K562 (cell line): ENCODE results near the gene ZNF358. TPM values are rescaled to one million over a fixed set of nuclear protein-coding genes. Genes with fewer than 3 reads are reported as not detected.

Experiments used
- CC2D1A ChIP-seq: fragments of 450-650 bp; IDR thresholded peaks from 2 replicates; pipeline ENCODE4 v1.6.1; 2017; ENCODE audit warnings: mild to moderate bottlenecking
- CHCHD3 ChIP-seq: fragments of 250-450 bp; sonication (Bioruptor Pico); IDR thresholded peaks from 2 replicates; pipeline ENCODE4 v2.1.2; 2022; ENCODE audit warnings: mild to moderate bottlenecking
- CHD2 ChIP-seq: IDR thresholded peaks from 2 replicates; pipeline ENCODE4 v1.6.1; 2011; ENCODE audit warnings: low read depth, low read length
- DPF2 ChIP-seq: fragments of 450-650 bp; IDR thresholded peaks from 2 replicates; pipeline ENCODE4 v1.6.1; 2016
- ETS2 ChIP-seq: IDR thresholded peaks from 2 replicates; pipeline ENCODE4 v1.6.1; 2016; ENCODE audit warnings: borderline replicate concordance, missing genetic modification characterization, mild to moderate bottlenecking, moderate library complexity, missing compliant biosample characterization; ENCODE audit not compliant: poor library complexity, severe bottlenecking
- GABPA ChIP-seq: fragments of 200-800 bp; sonication (Bioruptor generic); conservative IDR thresholded peaks from 2 replicates; pipeline ENCODE4 v1.6.1; 2016; ENCODE audit warnings: low read depth, missing genetic modification characterization, missing compliant biosample characterization
- HBP1 ChIP-seq: fragments of 450-650 bp; formaldehyde crosslinking; IDR thresholded peaks from 2 replicates; pipeline ENCODE4 v1.4.0; 2022; ENCODE audit warnings: missing genetic modification characterization
- HDGF ChIP-seq: fragments of 450-650 bp; IDR thresholded peaks from 2 replicates; pipeline ENCODE4 v1.6.1; 2016
- NONO ChIP-seq, 2 experiments: fragments of 200-400 bp in 1 of 2; fragments of 450-650 bp in 1 of 2; formaldehyde crosslinking in 1 of 2; IDR thresholded peaks; 2 replicates each; pipeline ENCODE4 v1.6.1; 2017; ENCODE audit warnings: low read depth in 2 of 2, mild to moderate bottlenecking in 2 of 2, moderate library complexity in 2 of 2, low read length in 1 of 2
- NR2C1 ChIP-seq, 2 experiments: fragments of 450-650 bp; IDR thresholded peaks; 2 replicates each; pipeline ENCODE4 v1.6.1; 2017; ENCODE audit warnings: mild to moderate bottlenecking in 2 of 2, antibody characterized with exemption in 1 of 2, inconsistent platforms in 1 of 2, missing compliant biosample characterization in 1 of 2, missing genetic modification characterization in 1 of 2
- SMARCE1 ChIP-seq: fragments of 450-650 bp; IDR thresholded peaks from 2 replicates; pipeline ENCODE4 v1.7.1; 2016; ENCODE audit warnings: mild to moderate bottlenecking
- SP2 ChIP-seq: IDR thresholded peaks from 2 replicates; pipeline ENCODE4 v1.6.1; 2011; ENCODE audit warnings: mild to moderate bottlenecking, low read depth, low read length, moderate library complexity; ENCODE audit not compliant: poor library complexity, severe bottlenecking; ENCODE audit errors: extremely low read depth
- XRCC5 ChIP-seq: fragments of 200-400 bp; formaldehyde crosslinking; IDR thresholded peaks from 2 replicates; pipeline ENCODE4 v1.6.1; 2017; ENCODE audit warnings: low read depth, mild to moderate bottlenecking, low read length
- ZFP36 ChIP-seq: fragments of 150-350 bp; IDR thresholded peaks from 2 replicates; pipeline ENCODE4 v1.6.1; 2018; ENCODE audit warnings: low read length, low read depth; ENCODE audit not compliant: partially characterized antibody
- ZFP91 ChIP-seq: sonication (generic); formaldehyde crosslinking; IDR thresholded peaks from 2 replicates; pipeline ENCODE4 v1.8.0; 2022; ENCODE audit warnings: mild to moderate bottlenecking, missing genetic modification reagents
- polyA plus RNA-seq, 8 experiments: library from polyadenylated mRNA; depleted of rRNA in 4 of 8; stranded (reverse) in 5 of 8; unstranded in 3 of 8; fragments of >200 nt; fragmentation: Nextera tagmentation in 2 of 8; fragmentation: Illumina TruSeq in 1 of 8; extraction: Ambion mirVana in 2 of 8; extraction: Trizol in 1 of 8; gene quantifications; 2 replicates each; pipeline versions ENCODE4 v1.2.1 to v1.2.3, GENCODE V29; 2011 to 2014; ENCODE audit warnings: inconsistent platforms in 1 of 8, missing spikeins in 1 of 8
- total RNA-seq, 7 experiments: library from RNA; depleted of rRNA in 6 of 7; stranded (reverse); fragments of >200 nt in 6 of 7; fragmentation: Illumina TruSeq in 2 of 7; extraction: Trizol in 2 of 7; gene quantifications; 2 replicates each; pipeline versions ENCODE4 v1.2.1 to v1.2.3, GENCODE V29; 2011 to 2021; ENCODE audit warnings: low replicate concordance in 1 of 7
- TF ChIP-seq, protein P1 (sequence below): fragments of 450-650 bp; IDR thresholded peaks from 2 replicates; pipeline ENCODE4 v1.6.1; 2016; ENCODE audit warnings: antibody characterized with exemption
- TF ChIP-seq, protein P2 (sequence below): sonication (generic); formaldehyde crosslinking; IDR thresholded peaks from 2 replicates; pipeline ENCODE4 v1.8.0; 2023; ENCODE audit warnings: missing genetic modification reagents, mild to moderate bottlenecking, borderline replicate concordance

ZNF358 gene
- total and polyA plus RNA-seq, 9 of the 15 experiments (the other 6 are each of a cell fraction or from before 2014, with no cell fraction given), result 0.04 to 17.2 (median 4.9) TPM

DNA sequence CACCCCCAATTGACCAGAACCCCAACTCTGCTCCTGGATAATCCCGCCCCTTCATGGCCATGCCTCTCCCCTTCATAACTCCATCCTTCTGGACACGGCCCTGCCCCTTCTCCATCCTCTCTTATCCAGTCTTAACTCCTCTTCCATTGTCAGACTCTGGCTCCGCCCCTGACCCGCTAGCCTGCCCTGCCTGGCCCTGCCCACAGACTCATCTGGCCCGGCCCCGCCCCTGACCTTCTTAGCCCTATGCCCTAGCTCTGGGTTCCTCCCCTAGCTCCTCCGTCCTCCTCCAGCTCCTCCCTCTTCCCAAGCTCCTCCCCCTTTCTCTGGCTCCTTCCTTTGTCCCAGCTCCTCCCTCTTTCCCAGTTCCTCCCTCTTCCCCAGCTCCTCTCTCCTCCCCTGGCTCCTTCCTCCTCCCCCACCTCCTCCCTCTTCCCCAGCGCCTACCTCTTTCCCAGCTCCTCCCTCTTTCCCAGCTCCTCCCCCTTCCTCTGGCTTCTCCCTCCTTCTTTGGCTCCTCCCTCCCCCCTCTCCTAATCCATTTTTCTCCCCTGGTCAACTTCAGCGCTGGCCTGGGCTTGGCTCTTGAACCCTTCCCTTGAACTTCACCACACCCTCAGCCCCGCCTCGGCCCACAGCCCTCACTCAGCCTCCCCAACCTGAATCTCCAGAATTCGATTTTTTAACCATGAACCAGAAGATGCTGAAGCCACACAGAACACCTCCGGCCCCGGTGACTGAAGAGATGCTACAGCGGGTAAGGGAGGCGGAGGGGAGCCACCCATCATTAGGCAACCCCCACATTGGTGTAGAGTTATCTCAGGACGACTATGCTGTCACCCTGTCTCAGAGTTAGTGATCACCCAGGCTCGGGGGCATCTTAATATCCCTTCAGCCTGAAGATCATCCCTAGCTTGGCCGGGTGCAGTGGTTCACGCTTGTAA is 9.2 kb upstream of the ZNF358 start (continued):
- TF ChIP-seq ZFP91, result no peak
- TF ChIP-seq NR2C1 (IDR thresholded peaks at IDR 0.05), result no peak
- TF ChIP-seq NR2C1 (tag; IDR thresholded peaks at IDR 0.05), result no peak
- TF ChIP-seq, protein P1, sequence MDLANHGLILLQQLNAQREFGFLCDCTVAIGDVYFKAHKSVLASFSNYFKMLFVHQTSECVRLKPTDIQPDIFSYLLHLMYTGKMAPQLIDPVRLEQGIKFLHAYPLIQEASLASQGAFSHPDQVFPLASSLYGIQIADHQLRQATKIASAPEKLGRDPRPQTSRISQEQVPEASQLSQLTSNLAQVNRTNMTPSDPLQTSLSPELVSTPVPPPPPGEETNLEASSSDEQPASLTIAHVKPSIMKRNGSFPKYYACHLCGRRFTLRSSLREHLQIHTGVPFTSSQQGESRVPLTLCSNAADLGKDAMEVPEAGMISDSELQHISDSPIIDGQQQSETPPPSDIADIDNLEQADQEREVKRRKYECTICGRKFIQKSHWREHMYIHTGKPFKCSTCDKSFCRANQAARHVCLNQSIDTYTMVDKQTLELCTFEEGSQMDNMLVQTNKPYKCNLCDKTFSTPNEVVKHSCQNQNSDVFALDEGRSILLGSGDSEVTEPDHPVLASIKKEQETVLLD, result no peak
- peak in 1 of 2 experiments; percentile 89; a peak in 2 of 4 replicates for TF ChIP-seq NONO (IDR thresholded peaks at IDR 0.05; ENCODE audit: low read depth in 2 of 2, low read length in 1 of 2)
- TF ChIP-seq SMARCE1, result peak; percentile 78
- TF ChIP-seq DPF2, result peak; percentile 93
- no peak for TF ChIP-seq CHCHD3 (CRISPR knock-in tag)
- peak; percentile 99 for TF ChIP-seq HDGF
- TF ChIP-seq CHD2, result no peak
- TF ChIP-seq ETS2 (tag), result no peak
- no peak for TF ChIP-seq GABPA (tag)
- TF ChIP-seq XRCC5, result 0 out of 2 replicates have a peak, but pooled peaks have one; percentile 15
- TF ChIP-seq, protein P2, sequence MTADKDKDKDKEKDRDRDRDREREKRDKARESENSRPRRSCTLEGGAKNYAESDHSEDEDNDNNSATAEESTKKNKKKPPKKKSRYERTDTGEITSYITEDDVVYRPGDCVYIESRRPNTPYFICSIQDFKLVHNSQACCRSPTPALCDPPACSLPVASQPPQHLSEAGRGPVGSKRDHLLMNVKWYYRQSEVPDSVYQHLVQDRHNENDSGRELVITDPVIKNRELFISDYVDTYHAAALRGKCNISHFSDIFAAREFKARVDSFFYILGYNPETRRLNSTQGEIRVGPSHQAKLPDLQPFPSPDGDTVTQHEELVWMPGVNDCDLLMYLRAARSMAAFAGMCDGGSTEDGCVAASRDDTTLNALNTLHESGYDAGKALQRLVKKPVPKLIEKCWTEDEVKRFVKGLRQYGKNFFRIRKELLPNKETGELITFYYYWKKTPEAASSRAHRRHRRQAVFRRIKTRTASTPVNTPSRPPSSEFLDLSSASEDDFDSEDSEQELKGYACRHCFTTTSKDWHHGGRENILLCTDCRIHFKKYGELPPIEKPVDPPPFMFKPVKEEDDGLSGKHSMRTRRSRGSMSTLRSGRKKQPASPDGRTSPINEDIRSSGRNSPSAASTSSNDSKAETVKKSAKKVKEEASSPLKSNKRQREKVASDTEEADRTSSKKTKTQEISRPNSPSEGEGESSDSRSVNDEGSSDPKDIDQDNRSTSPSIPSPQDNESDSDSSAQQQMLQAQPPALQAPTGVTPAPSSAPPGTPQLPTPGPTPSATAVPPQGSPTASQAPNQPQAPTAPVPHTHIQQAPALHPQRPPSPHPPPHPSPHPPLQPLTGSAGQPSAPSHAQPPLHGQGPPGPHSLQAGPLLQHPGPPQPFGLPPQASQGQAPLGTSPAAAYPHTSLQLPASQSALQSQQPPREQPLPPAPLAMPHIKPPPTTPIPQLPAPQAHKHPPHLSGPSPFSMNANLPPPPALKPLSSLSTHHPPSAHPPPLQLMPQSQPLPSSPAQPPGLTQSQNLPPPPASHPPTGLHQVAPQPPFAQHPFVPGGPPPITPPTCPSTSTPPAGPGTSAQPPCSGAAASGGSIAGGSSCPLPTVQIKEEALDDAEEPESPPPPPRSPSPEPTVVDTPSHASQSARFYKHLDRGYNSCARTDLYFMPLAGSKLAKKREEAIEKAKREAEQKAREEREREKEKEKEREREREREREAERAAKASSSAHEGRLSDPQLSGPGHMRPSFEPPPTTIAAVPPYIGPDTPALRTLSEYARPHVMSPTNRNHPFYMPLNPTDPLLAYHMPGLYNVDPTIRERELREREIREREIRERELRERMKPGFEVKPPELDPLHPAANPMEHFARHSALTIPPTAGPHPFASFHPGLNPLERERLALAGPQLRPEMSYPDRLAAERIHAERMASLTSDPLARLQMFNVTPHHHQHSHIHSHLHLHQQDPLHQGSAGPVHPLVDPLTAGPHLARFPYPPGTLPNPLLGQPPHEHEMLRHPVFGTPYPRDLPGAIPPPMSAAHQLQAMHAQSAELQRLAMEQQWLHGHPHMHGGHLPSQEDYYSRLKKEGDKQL (CRISPR knock-in tag), result no peak
- TF ChIP-seq CC2D1A, result peak; percentile 74
- peak; percentile 86; the same call in 1 of the 2 replicates for TF ChIP-seq HBP1 (CRISPR knock-in tag)
- TF ChIP-seq SP2, result no peak
- no peak for TF ChIP-seq ZFP36
